COLO668 (cell line): ENCODE results near the gene LBHD1.
A peak's percentile ranks its signal among the peaks of the same experiment; 100 is the strongest.
"Not testable (repeated sequence)": the region's sequence is repeated elsewhere in the genome, so short reads cannot be mapped to it uniquely, and the experiment has no call there.

Experiments used
- DNase-seq: peaks from one replicate; lab custom pipeline; 2025; ENCODE audit not compliant: unreplicated experiment; lab: John Stamatoyannopoulos, UW

The LBHD1 gene

DNA sequence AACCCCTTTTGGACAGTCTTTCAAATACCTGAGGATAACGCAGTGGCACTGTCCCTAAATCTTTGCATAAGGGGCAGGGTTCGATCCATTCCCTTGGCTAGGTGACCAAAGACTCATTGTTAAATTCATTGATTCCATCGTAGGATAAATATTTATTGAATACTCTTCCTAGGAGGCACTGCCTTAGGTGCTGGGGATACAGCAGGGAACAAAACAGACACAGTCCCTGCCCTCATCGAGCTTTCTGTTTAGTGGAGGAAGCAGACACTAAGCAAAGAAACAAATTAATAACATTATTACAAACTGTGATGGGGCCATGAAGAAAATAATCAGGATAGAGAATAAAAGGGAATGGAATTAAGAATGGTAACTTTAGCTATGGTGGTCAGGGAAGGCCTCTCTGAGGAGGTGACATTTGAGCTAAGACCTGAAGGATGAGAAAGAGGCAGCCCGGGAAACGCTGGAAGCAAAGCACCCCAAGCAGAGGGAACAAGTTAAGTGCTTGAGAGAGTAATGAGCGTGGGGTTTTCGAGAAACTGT, 51.0 kb downstream of the LBHD1 start:
- no peak for DNase-seq

DNA sequence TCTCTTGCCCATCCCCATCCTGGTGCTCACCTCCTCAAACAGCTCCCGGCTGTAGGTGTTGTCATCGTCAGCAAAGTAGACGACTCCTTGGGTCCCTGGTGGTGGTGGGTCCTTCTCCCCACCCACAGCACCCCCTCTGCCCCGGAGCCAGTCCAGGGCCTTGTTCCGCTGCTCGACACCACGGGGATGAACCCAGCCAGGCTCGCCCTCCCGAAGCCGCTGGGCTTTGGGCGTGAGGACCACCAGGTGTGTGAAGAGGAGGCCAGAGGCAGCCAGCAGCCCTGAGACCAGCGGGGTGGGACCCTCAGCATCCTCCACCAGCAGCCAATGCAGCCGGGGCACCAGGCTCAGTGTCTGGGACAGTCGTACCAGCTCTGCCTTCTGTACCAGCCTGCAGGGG, 55.1 kb downstream of the LBHD1 start:
- not testable (repeated sequence) for DNase-seq

DNA sequence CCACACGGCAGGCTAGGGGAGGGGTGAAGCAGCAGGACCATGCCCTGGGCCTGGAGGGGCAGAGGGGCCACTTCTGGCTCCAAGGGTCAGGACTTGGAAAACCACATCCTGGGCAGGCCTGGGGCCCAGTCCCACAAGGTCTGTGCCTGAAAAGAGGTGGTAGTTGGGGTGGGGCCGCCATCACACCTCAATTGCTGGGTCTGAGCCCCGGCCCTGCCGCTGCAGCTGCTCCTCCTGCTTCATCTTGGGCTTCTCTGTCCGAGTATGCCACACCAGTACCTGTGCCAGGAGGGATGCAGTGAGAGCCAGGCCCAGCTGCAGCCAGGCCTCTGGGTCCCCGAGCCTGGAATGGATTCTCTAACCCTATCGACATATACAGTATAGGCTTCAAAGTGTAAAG, 56.5 kb downstream of the LBHD1 start:
- DNase-seq = no peak

DNA sequence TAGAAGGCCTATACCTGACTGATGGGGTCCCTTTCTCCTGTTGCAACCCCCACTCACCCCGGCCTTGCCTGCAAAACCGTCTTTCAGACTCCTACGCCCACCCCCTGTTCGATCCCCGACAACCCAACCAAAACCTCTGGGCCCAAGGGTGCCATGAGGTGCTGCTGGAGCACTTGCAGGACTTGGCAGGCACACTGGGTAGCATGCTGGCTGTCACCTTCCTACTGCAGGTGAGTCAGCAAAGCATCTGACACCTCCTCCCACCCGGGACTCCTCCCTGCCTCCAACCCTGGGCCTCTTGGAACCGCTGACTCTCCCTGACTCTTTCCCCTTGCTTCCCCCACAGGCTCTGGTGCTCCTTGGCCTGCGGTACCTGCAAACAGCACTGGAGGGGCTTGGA, 57.8 kb downstream of the LBHD1 start:
- peak; percentile 28 for DNase-seq

DNA sequence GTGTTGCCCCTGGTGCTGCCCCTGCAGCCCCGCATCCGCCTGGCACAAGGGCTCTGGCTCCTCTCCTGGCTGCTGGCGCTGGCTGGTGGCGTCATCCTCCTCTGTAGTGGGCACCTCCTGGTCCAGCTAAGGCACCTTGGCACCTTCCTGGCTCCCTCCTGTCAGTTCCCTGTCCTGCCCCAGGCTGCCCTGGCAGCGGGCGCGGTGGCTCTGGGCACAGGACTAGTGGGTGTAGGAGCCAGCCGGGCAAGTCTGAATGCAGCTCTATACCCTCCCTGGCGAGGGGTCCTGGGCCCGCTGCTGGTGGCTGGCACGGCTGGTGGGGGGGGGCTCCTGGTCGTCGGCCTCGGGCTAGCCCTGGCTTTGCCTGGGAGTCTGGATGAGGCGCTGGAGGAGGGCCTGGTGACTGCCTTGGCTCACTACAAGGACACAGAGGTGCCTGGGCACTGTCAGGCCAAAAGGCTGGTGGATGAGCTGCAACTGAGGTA, 58.7 kb downstream of the LBHD1 start:
- no peak for DNase-seq
